ENCODE measurements around the gene TINAGL1. TPM values are rescaled to one million over a fixed set of nuclear protein-coding genes. Genes with fewer than 3 reads are reported as not detected.
A peak's percentile ranks its signal among the peaks of the same experiment; 100 is the strongest.

TINAGL1 gene
- polyA plus RNA-seq, 2 of the 4 experiments (the other 2 are of a cell fraction) = 0.22 to 0.88 TPM

DNA sequence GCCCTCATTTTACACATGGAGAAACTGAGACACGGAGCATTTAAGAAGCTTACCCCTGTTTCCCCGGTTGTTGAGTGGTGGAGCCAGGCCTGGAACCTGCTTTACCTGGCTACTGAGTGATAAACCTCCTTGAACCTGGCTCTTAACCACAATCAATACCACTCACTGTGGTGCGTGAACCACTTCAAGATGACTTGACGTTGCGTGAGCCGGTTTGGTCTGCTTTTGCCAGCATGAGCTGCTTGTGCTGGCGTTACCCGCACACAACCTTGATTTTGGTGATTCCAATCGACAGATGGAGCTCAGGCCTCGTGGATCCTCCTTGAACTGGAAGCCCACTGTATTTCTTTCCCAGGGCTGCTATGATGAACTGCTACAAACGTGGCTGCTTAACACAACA, 6.1 kb upstream of the TINAGL1 start (continued):
- TF ChIP-seq HOXB5 (CRISPR knock-in tag; IDR thresholded peaks at IDR 0.05) = no peak

GRCh38 chr1:31570906-31571305, 5.4 kb upstream of the TINAGL1 start:
- ChIA-PET POLR2A (no interaction called here), CTCF (interaction anchor here (0.6 to 20.4 kb wide), 7 partner anchors 20 to 519 kb away, joined by 3 to 252 read pairs (median 3); partner anchors contain the start of gene HCRTR1)
- Histone ChIP-seq H3K9me3 (no peaks in the 10 kb centered on the region), H3K4me3 (no peak overlapping the region), H3K4me1 (peaks cover 57% of the 10 kb centered on the region), H3K27ac (peak overlapping the region in 1 of 2 experiments; percentile 81; a peak in 2 of 6 replicates), H3K4me2 (no peak overlapping the region)
- ATAC-seq = no peak
- TF ChIP-seq GATA3 (IDR thresholded peaks at IDR 0.05; ENCODE audit: borderline replicate concordance) = no peak
- TF ChIP-seq, protein P1, sequence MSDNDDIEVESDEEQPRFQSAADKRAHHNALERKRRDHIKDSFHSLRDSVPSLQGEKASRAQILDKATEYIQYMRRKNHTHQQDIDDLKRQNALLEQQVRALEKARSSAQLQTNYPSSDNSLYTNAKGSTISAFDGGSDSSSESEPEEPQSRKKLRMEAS (IDR thresholded peaks at IDR 0.05) = no peak
- no peak for TF ChIP-seq HOXB13 (CRISPR knock-in tag; IDR thresholded peaks at IDR 0.05; ENCODE audit: low read depth)
- TF ChIP-seq ZC3H11A (IDR thresholded peaks at IDR 0.05) = no peak
- 87% methylated on average over 1 of the region's 1 CpG for WGBS (ENCODE audit: missing lambda C conversion rate)
- FAIRE-seq = no peak
- DNase-seq (ENCODE audit: low read depth in 1 of 2, low spot score in 1 of 2) = no peak

DNA sequence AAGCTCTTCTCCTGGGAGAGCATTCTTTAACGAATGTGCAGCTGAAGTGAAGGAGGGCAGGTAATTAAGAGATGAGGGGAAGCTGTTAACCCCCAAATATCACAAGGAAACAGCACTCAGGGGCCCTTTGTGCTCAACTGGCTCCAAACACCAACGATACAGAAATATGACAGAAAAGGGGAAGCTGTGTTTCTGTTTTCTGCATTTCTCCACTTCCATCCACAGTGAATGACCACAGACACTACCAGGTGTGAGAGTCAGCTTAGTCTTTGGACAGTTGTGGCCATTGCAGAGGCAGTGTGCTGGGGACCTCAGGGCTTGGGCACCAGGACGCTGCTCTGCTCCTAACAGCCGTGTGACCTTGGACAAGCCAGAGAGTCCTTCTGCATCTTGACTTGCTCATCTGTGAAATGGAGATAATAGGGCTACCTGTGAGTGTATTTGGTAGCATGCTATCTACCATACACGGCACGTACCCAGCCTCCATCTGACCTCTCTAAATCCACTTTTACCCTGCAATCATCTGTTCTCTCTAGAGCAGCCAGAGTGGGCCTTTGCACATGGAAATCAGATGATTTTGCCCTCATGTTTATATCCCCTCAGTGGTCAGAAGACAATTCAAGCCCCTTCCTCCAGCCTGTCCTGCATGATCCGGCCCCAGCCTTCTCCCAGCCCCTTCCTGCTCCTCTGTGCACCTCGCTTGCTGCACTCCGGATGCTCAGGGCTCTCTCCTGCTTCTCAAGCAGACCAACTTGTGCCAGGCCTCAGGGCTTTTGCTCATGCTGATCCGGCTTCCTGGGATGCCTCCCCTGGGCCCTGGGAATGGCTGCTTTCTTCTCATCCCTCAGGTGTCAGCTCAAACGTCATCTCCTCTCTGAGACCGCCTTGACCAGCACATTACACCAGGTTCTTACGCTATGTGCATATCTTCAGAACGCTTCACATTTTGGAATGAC, 4.7 kb upstream of the TINAGL1 start:
- no peak for TF ChIP-seq RFX5 (IDR thresholded peaks at IDR 0.05)
- no peak for TF ChIP-seq JUN (IDR thresholded peaks at IDR 0.05)
- no peak for TF ChIP-seq MYC (IDR thresholded peaks at IDR 0.05; ENCODE audit: borderline replicate concordance, low read length)
- TF ChIP-seq HDAC2 (IDR thresholded peaks at IDR 0.05) = no peak
- no peak for TF ChIP-seq HOXB5 (CRISPR knock-in tag; IDR thresholded peaks at IDR 0.05)
- TF ChIP-seq HOXA7 (CRISPR knock-in tag; IDR thresholded peaks at IDR 0.05) = no peak
- TF ChIP-seq, protein P2, sequence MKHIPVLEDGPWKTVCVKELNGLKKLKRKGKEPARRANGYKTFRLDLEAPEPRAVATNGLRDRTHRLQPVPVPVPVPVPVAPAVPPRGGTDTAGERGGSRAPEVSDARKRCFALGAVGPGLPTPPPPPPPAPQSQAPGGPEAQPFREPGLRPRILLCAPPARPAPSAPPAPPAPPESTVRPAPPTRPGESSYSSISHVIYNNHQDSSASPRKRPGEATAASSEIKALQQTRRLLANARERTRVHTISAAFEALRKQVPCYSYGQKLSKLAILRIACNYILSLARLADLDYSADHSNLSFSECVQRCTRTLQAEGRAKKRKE (CRISPR knock-in tag; IDR thresholded peaks at IDR 0.05; ENCODE audit: low read depth) = no peak
- TF ChIP-seq CBX2 (IDR thresholded peaks at IDR 0.05; ENCODE audit: borderline replicate concordance, low read depth) = no peak
- TF ChIP-seq RNF2 (IDR thresholded peaks at IDR 0.05; ENCODE audit: borderline replicate concordance, low read depth) = no peak
- TF ChIP-seq HEYL (CRISPR knock-in tag; IDR thresholded peaks at IDR 0.05) = no peak
- TF ChIP-seq SREBF2 (IDR thresholded peaks at IDR 0.05) = no peak
- no peak for TF ChIP-seq KDM5A (IDR thresholded peaks at IDR 0.05)
- no peak for TF ChIP-seq GATA3 (IDR thresholded peaks at IDR 0.05; ENCODE audit: borderline replicate concordance)
- TF ChIP-seq POLR2AphosphoS2 (conservative IDR thresholded peaks at IDR 0.05; ENCODE audit: low read length) = no peak
- TF ChIP-seq ZNF302 (CRISPR knock-in tag; IDR thresholded peaks at IDR 0.05) = no peak
- TF ChIP-seq CHD4 (IDR thresholded peaks at IDR 0.05; ENCODE audit: borderline replicate concordance) = no peak
- TF ChIP-seq RCOR1 (IDR thresholded peaks at IDR 0.05; ENCODE audit: low read depth, low read length) = no peak
- TF ChIP-seq SMC3 (IDR thresholded peaks at IDR 0.05) = no peak
- TF ChIP-seq, protein P3, sequence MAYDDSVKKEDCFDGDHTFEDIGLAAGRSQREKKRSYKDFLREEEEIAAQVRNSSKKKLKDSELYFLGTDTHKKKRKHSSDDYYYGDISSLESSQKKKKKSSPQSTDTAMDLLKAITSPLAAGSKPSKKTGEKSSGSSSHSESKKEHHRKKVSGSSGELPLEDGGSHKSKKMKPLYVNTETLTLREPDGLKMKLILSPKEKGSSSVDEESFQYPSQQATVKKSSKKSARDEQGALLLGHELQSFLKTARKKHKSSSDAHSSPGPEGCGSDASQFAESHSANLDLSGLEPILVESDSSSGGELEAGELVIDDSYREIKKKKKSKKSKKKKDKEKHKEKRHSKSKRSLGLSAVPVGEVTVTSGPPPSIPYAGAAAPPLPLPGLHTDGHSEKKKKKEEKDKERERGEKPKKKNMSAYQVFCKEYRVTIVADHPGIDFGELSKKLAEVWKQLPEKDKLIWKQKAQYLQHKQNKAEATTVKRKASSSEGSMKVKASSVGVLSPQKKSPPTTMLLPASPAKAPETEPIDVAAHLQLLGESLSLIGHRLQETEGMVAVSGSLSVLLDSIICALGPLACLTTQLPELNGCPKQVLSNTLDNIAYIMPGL (CRISPR knock-in tag; IDR thresholded peaks at IDR 0.05; ENCODE audit: borderline replicate concordance) = no peak
- no peak overlapping the region for H3K4me3 ChIP-seq
- POLR2A ChIA-PET = no interaction called here
- WGBS (ENCODE audit: missing lambda C conversion rate) = 88% methylated on average over 13 of the region's 14 CpGs
- peak overlapping the region in 1 of 2 experiments; percentile 81; a peak in 3 of 6 replicates for H3K27ac ChIP-seq
- no peak for ATAC-seq
- H3K4me2 ChIP-seq = no peak overlapping the region
- peaks cover 64% of the 10 kb centered on the region for H3K4me1 ChIP-seq
- no peak for DNase-seq (ENCODE audit: low read depth in 1 of 2, low spot score in 1 of 2)
- FAIRE-seq = no peak
- no peaks in the 10 kb centered on the region for H3K9me3 ChIP-seq
- CTCF ChIA-PET = interaction anchor here (0.6 to 20.4 kb wide), 5 partner anchors 20 to 519 kb away, joined by 3 to 252 read pairs (median 3); partner anchors contain the start of gene HCRTR1
